HCT116 (cell line): ENCODE measurements around the gene GDPD3. TPM values are rescaled to one million over a fixed set of nuclear protein-coding genes. Genes with fewer than 3 reads are reported as not detected.

ENCODE experiments used
- ATAC-seq: fragments of 200-7000 bp; cut with Tn5 transposase; 2 replicates; pipeline ENCODE4 v1.9.1; 2020; ENCODE audit warnings: mild to moderate bottlenecking, moderate library complexity
- BruUV-seq: library from RNA; stranded (reverse); fragments of 400-500 nt; replicated peaks from 2 replicates; lab custom pipeline; 2021; lab: Mats Ljungman, UMichigan
- CTCF ChIA-PET: fragments of 300-600 bp; sonication (Branson Sonifier 250); formaldehyde crosslinking; loops from one replicate; lab custom pipeline; 2021; ENCODE audit warnings: antibody characterized with exemption; lab: Charles Lee
- POLR2A ChIA-PET: fragments of 300-600, 350-600 bp; sonication (Branson Sonifier 250); formaldehyde crosslinking; loops from one replicate; lab custom pipeline; 2021; ENCODE audit warnings: antibody characterized with exemption; lab: Charles Lee
- RAD21 ChIA-PET, 2 experiments: fragments of 300-600 bp; sonication (Branson Sonifier 250); formaldehyde crosslinking; loops; one replicate each; lab custom pipeline; 2023; ENCODE audit warnings: low total read pairs in 2 of 2; ENCODE audit not compliant: uncharacterized antibody in 2 of 2, unreplicated experiment in 2 of 2, low non-redundant PET in 1 of 2; lab: Charles Lee
- DNase-seq: peaks from one replicate; pipeline ENCODE4 v3.0.0-alpha.2; 2010; ENCODE audit warnings: low read depth, low spot score
- H2AFZ ChIP-seq: fragments of 200-600 bp; shearing (Covaris generic), sonication (generic); 2 replicates; pipeline ENCODE4 v1.6.1; 2017; ENCODE audit warnings: low read depth, mixed run types, mixed read lengths, antibody characterized with exemption, low read length; ENCODE audit not compliant: poor library complexity, severe bottlenecking
- H3K27ac ChIP-seq: 2 replicates; pipeline ENCODE4 v1.5.1; 2012; ENCODE audit warnings: low read depth, low read length
- H3K27me3 ChIP-seq: fragments of 200-600 bp; sonication (generic); 2 replicates; pipeline ENCODE4 v1.6.1; 2016; ENCODE audit warnings: mixed run types, low read length, mixed read lengths; ENCODE audit not compliant: insufficient read depth
- H3K36me3 ChIP-seq, 2 experiments: fragments of 200-500 bp in 1 of 2; fragments of 200-600 bp in 1 of 2; sonication (Bioruptor generic) in 1 of 2; sonication (generic) in 1 of 2; 2 replicates each; pipeline versions ENCODE4 v1.5.1 to v1.6.1; 2014 to 2016; ENCODE audit warnings: low read length in 2 of 2, inconsistent platforms in 1 of 2, mixed read lengths in 1 of 2, mixed run types in 1 of 2; ENCODE audit not compliant: insufficient read depth in 2 of 2, control insufficient read depth in 1 of 2
- H3K4me1 ChIP-seq, 2 experiments: fragments of 200-600 bp in 1 of 2; sonication (generic) in 1 of 2; 2 replicates each; pipeline versions ENCODE4 v1.5.1 to v1.6.1; 2012 to 2017; ENCODE audit warnings: low read length in 2 of 2, inconsistent platforms in 1 of 2, mild to moderate bottlenecking in 1 of 2, mixed read lengths in 1 of 2, mixed run types in 1 of 2, moderate library complexity in 1 of 2; ENCODE audit not compliant: insufficient read depth in 2 of 2, control insufficient read depth in 1 of 2
- H3K4me2 ChIP-seq: fragments of 200-600 bp; sonication (generic); 2 replicates; pipeline ENCODE4 v1.6.1; 2017; ENCODE audit warnings: mixed run types, low read length, mixed read lengths
- H3K4me3 ChIP-seq, 2 experiments: fragments of 200-600 bp in 1 of 2; sonication (generic) in 1 of 2; replicated peaks in 1 of 2; 2 replicates each; pipeline ENCODE4 v1.5.1; 2011 to 2016; ENCODE audit warnings: low read length in 2 of 2, control low read depth in 1 of 2, low read depth in 1 of 2, mild to moderate bottlenecking in 1 of 2, mixed read lengths in 1 of 2, mixed run types in 1 of 2
- H3K79me2 ChIP-seq: fragments of 200-600 bp; sonication (generic); 2 replicates; pipeline ENCODE4 v1.6.1; 2017; ENCODE audit warnings: mild to moderate bottlenecking, mixed run types, low read length, moderate library complexity, mixed read lengths; ENCODE audit not compliant: insufficient read depth
- H3K9ac ChIP-seq: fragments of 200-600 bp; sonication (generic); 2 replicates; pipeline ENCODE4 v1.6.1; 2016; ENCODE audit warnings: low read length, mixed read lengths
- H3K9me2 ChIP-seq: fragments of 200-600 bp; sonication (generic), shearing (Covaris generic); 2 replicates; pipeline ENCODE4 v1.6.1; 2017; ENCODE audit warnings: mixed run types, mild to moderate bottlenecking, moderate library complexity; ENCODE audit not compliant: insufficient read depth
- H3K9me3 ChIP-seq, 2 experiments: fragments of 200-500 bp in 1 of 2; fragments of 200-600 bp in 1 of 2; sonication (Bioruptor generic) in 1 of 2; sonication (generic) in 1 of 2; 2 replicates each; pipeline ENCODE4 v1.6.1; 2014 to 2017; ENCODE audit warnings: low read length in 2 of 2, mixed read lengths in 2 of 2, inconsistent platforms in 1 of 2, low read depth in 1 of 2, mild to moderate bottlenecking in 1 of 2, mixed run types in 1 of 2, moderate library complexity in 1 of 2; ENCODE audit not compliant: control insufficient read depth in 1 of 2, insufficient read depth in 1 of 2
- H4K20me1 ChIP-seq: fragments of 200-600 bp; sonication (generic), shearing (Covaris generic); 2 replicates; pipeline ENCODE4 v1.6.1; 2017; ENCODE audit warnings: mixed run types, mild to moderate bottlenecking, moderate library complexity; ENCODE audit not compliant: insufficient read depth
- CBX3 ChIP-seq: IDR thresholded peaks from 2 replicates; pipeline ENCODE4 v1.6.1; 2012; ENCODE audit warnings: low read depth
- CEBPB ChIP-seq: IDR thresholded peaks from 2 replicates; pipeline ENCODE4 v1.6.1; 2012; ENCODE audit warnings: low read depth
- ELF1 ChIP-seq: IDR thresholded peaks from 2 replicates; pipeline ENCODE4 v1.6.1; 2012; ENCODE audit warnings: low read depth, borderline replicate concordance
- EZH2 ChIP-seq: fragments of 200-600 bp; sonication (generic); IDR thresholded peaks from 2 replicates; pipeline ENCODE4 v1.6.1; 2017; ENCODE audit warnings: antibody characterized with exemption, mixed run types
- EZH2phosphoT487 ChIP-seq: fragments of 200-600 bp; IDR thresholded peaks from 2 replicates; pipeline ENCODE4 v1.6.1; 2018; ENCODE audit warnings: antibody characterized with exemption, borderline replicate concordance
- POLR2A ChIP-seq: IDR thresholded peaks from 2 replicates; pipeline ENCODE4 v1.7.0; 2011; ENCODE audit warnings: borderline replicate concordance; ENCODE audit not compliant: insufficient read depth, insufficient read length; ENCODE audit errors: extremely low read depth
- POLR2AphosphoS5 ChIP-seq: IDR thresholded peaks from 2 replicates; pipeline ENCODE4 v1.6.1; 2011; ENCODE audit warnings: mild to moderate bottlenecking, low read depth, low read length, moderate library complexity
- RAD21 ChIP-seq: IDR thresholded peaks from 2 replicates; pipeline ENCODE4 v1.6.1; 2012; ENCODE audit warnings: low read depth, mild to moderate bottlenecking
- SIN3A ChIP-seq: IDR thresholded peaks from 2 replicates; pipeline ENCODE4 v1.6.1; 2012; ENCODE audit warnings: low read depth
- SP1 ChIP-seq: IDR thresholded peaks from 2 replicates; pipeline ENCODE4 v1.6.1; 2012; ENCODE audit warnings: low read depth
- SRF ChIP-seq: IDR thresholded peaks from 2 replicates; pipeline ENCODE4 v1.6.1; 2012; ENCODE audit warnings: low read depth
- TCF7L2 ChIP-seq: IDR thresholded peaks from 2 replicates; pipeline ENCODE4 v1.7.0; 2011; ENCODE audit warnings: borderline replicate concordance, inconsistent platforms; ENCODE audit not compliant: insufficient read depth, insufficient read length; ENCODE audit errors: extremely low read depth
- YY1 ChIP-seq: IDR thresholded peaks from 2 replicates; pipeline ENCODE4 v1.6.1; 2011; ENCODE audit warnings: low read length, low read depth, moderate library complexity, mild to moderate bottlenecking; ENCODE audit not compliant: insufficient replicate concordance; ENCODE audit errors: extremely low read depth
- ZFX ChIP-seq: fragments of 450-650 bp; IDR thresholded peaks from 2 replicates; pipeline ENCODE4 v1.6.1; 2017
- ZNF274 ChIP-seq: fragments of 200-500 bp; sonication (Bioruptor generic); IDR thresholded peaks from 2 replicates; pipeline ENCODE4 v1.6.1; 2014; ENCODE audit warnings: mild to moderate bottlenecking, low read depth, low read length, inconsistent platforms
- intact Hi-C: fragments of 100-400 bp; cut with micrococcal nuclease; formaldehyde crosslinking; loops from 2 replicates; pipeline ENCODE4 v1.10.0; 2022
- total RNA-seq: library from RNA; stranded (reverse); gene quantifications from one replicate; pipeline ENCODE4 v1.2.1, GENCODE V29; 2021; ENCODE audit not compliant: unreplicated experiment
- TF ChIP-seq, protein P1 (sequence below), 3 experiments: fragments of 200-600 bp in 1 of 3; sonication (generic) in 1 of 3; IDR thresholded peaks in 2 of 3; conservative IDR thresholded peaks in 1 of 3; 2 replicates each; pipeline ENCODE4 v1.5.1; 2012 to 2017; ENCODE audit warnings: low read depth in 2 of 3, low read length in 2 of 3, antibody characterized with exemption in 1 of 3, borderline replicate concordance in 1 of 3, control low read depth in 1 of 3, mild to moderate bottlenecking in 1 of 3, mixed read lengths in 1 of 3, mixed run types in 1 of 3, moderate library complexity in 1 of 3; ENCODE audit not compliant: insufficient read depth in 1 of 3
- TF ChIP-seq, protein P2 (sequence below): IDR thresholded peaks from 2 replicates; pipeline ENCODE4 v1.6.1; 2012; ENCODE audit warnings: low read depth
- TF ChIP-seq, protein P3 (sequence below): IDR thresholded peaks from 2 replicates; pipeline ENCODE4 v1.6.1; 2012

Gene GDPD3
- total RNA-seq, 1 experiment from 2014 or later, result 7.0 TPM

GRCh38 chr16:30088237-30088831 lies 25.0 kb downstream of the GDPD3 start:
- no peak for TF ChIP-seq YY1
- no peak for TF ChIP-seq SP1
- TF ChIP-seq EZH2phosphoT487, result no peak
- TF ChIP-seq, protein P1, sequence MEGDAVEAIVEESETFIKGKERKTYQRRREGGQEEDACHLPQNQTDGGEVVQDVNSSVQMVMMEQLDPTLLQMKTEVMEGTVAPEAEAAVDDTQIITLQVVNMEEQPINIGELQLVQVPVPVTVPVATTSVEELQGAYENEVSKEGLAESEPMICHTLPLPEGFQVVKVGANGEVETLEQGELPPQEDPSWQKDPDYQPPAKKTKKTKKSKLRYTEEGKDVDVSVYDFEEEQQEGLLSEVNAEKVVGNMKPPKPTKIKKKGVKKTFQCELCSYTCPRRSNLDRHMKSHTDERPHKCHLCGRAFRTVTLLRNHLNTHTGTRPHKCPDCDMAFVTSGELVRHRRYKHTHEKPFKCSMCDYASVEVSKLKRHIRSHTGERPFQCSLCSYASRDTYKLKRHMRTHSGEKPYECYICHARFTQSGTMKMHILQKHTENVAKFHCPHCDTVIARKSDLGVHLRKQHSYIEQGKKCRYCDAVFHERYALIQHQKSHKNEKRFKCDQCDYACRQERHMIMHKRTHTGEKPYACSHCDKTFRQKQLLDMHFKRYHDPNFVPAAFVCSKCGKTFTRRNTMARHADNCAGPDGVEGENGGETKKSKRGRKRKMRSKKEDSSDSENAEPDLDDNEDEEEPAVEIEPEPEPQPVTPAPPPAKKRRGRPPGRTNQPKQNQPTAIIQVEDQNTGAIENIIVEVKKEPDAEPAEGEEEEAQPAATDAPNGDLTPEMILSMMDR (IDR thresholded peaks at IDR 0.05 in 2 of 3, conservative IDR thresholded peaks at IDR 0.05 in 1 of 3; ENCODE audit: borderline replicate concordance in 1 of 3, insufficient read depth in 1 of 3, low read depth in 2 of 3, low read length in 2 of 3), result no peak
- TF ChIP-seq TCF7L2, result no peak
- TF ChIP-seq ZFX, result no peak
- TF ChIP-seq SRF, result no peak
- TF ChIP-seq ELF1, result no peak
- TF ChIP-seq, protein P2, sequence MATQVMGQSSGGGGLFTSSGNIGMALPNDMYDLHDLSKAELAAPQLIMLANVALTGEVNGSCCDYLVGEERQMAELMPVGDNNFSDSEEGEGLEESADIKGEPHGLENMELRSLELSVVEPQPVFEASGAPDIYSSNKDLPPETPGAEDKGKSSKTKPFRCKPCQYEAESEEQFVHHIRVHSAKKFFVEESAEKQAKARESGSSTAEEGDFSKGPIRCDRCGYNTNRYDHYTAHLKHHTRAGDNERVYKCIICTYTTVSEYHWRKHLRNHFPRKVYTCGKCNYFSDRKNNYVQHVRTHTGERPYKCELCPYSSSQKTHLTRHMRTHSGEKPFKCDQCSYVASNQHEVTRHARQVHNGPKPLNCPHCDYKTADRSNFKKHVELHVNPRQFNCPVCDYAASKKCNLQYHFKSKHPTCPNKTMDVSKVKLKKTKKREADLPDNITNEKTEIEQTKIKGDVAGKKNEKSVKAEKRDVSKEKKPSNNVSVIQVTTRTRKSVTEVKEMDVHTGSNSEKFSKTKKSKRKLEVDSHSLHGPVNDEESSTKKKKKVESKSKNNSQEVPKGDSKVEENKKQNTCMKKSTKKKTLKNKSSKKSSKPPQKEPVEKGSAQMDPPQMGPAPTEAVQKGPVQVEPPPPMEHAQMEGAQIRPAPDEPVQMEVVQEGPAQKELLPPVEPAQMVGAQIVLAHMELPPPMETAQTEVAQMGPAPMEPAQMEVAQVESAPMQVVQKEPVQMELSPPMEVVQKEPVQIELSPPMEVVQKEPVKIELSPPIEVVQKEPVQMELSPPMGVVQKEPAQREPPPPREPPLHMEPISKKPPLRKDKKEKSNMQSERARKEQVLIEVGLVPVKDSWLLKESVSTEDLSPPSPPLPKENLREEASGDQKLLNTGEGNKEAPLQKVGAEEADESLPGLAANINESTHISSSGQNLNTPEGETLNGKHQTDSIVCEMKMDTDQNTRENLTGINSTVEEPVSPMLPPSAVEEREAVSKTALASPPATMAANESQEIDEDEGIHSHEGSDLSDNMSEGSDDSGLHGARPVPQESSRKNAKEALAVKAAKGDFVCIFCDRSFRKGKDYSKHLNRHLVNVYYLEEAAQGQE, result no peak
- no peak for TF ChIP-seq POLR2A
- no peak for TF ChIP-seq CEBPB
- no peak for TF ChIP-seq ZNF274
- TF ChIP-seq EZH2, result no peak
- no peak for TF ChIP-seq POLR2AphosphoS5
- no peak for TF ChIP-seq SIN3A
- TF ChIP-seq RAD21, result no peak
- TF ChIP-seq, protein P3, sequence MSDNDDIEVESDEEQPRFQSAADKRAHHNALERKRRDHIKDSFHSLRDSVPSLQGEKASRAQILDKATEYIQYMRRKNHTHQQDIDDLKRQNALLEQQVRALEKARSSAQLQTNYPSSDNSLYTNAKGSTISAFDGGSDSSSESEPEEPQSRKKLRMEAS, result no peak
- no peak for TF ChIP-seq CBX3
- RAD21 ChIA-PET, result no interaction called here
- no peak overlapping the region; the same call in 1 of the 2 replicates for H3K27ac ChIP-seq

More at GRCh38 chr16:30088237-30088831, 25.0 kb downstream of the GDPD3 start:
- POLR2A ChIA-PET, result no interaction called here
- H3K9me3 ChIP-seq, result no peaks in the 10 kb centered on the region
- CTCF ChIA-PET, result no interaction called here
- ATAC-seq (no peak), DNase-seq (no peak)
- peaks cover 4 to 19% of the 10 kb centered on the region in 2 experiments; a peak in 3 of 4 replicates for H3K36me3 ChIP-seq
- peaks cover 14 to 47% of the 10 kb centered on the region in 2 experiments for H3K4me1 ChIP-seq
- no peak overlapping the region for H3K9ac ChIP-seq
- no peaks in the 10 kb centered on the region for H4K20me1 ChIP-seq
- no peak overlapping the region for H3K4me3 ChIP-seq
- no peak overlapping the region for H2AFZ ChIP-seq
- no peaks in the 10 kb centered on the region for H3K79me2 ChIP-seq
- H3K27me3 ChIP-seq, result no peaks in the 10 kb centered on the region
- no peaks in the 10 kb centered on the region for H3K9me2 ChIP-seq
- intact Hi-C loops, result no loop called here
- BruUV-seq, result no TSS peak
- no peak overlapping the region for H3K4me2 ChIP-seq
